HepG2 (cell line): ENCODE results near the gene GLIS2. TPM values are rescaled to one million over a fixed set of nuclear protein-coding genes. Genes with fewer than 3 reads are reported as not detected.

Experiments used
- ATF7-NPFF ChIP-seq: sonication (generic); formaldehyde crosslinking; IDR thresholded peaks from 2 replicates; pipeline ENCODE4 v1.8.1; 2023; ENCODE audit warnings: mild to moderate bottlenecking, low read depth, missing genetic modification reagents, moderate library complexity
- CBX1 ChIP-seq: IDR thresholded peaks from one replicate; pipeline ENCODE4 v1.6.1; 2016; ENCODE audit warnings: antibody characterized with exemption, low read depth
- CREB1 ChIP-seq, 2 experiments: fragments of 450-650 bp in 1 of 2; IDR thresholded peaks; 2 replicates each; pipeline ENCODE4 v1.6.1; 2016 to 2017; ENCODE audit warnings: control low read depth in 1 of 2, mild to moderate bottlenecking in 1 of 2, missing compliant biosample characterization in 1 of 2, missing genetic modification characterization in 1 of 2
- GPN1 ChIP-seq: sonication (generic); formaldehyde crosslinking; IDR thresholded peaks from 2 replicates; pipeline ENCODE4 v1.5.1; 2020; ENCODE audit warnings: missing genetic modification reagents, borderline replicate concordance
- KMT2A ChIP-seq: sonication (generic); formaldehyde crosslinking; IDR thresholded peaks from 2 replicates; pipeline ENCODE4 v1.4.0; 2020; ENCODE audit warnings: missing genetic modification reagents
- NFAT5 ChIP-seq: sonication (generic); formaldehyde crosslinking; IDR thresholded peaks from 2 replicates; pipeline ENCODE4 v1.4.0; 2020; ENCODE audit warnings: missing genetic modification reagents
- POGZ ChIP-seq: sonication (generic); formaldehyde crosslinking; IDR thresholded peaks from 2 replicates; pipeline ENCODE4 v1.4.0; 2020; ENCODE audit warnings: mild to moderate bottlenecking, missing genetic modification reagents
- PTBP1 ChIP-seq: fragments of 200-400 bp; formaldehyde crosslinking; IDR thresholded peaks from 2 replicates; pipeline ENCODE4 v1.6.1; 2018; ENCODE audit warnings: low read length, low read depth; ENCODE audit not compliant: poor library complexity, severe bottlenecking
- RAD21 ChIP-seq: fragments of 450-650 bp; formaldehyde crosslinking; IDR thresholded peaks from 2 replicates; pipeline ENCODE4 v1.5.0; 2020; ENCODE audit warnings: mild to moderate bottlenecking
- SNRNP70 ChIP-seq: fragments of 200-400 bp; formaldehyde crosslinking; IDR thresholded peaks from 2 replicates; pipeline ENCODE4 v1.6.1; 2017; ENCODE audit warnings: mild to moderate bottlenecking, low read depth, low read length, moderate library complexity
- ZFP82 ChIP-seq: sonication (generic); formaldehyde crosslinking; IDR thresholded peaks from 2 replicates; pipeline ENCODE4 v1.5.1; 2020; ENCODE audit warnings: mild to moderate bottlenecking, missing genetic modification reagents, borderline replicate concordance
- ZNF281 ChIP-seq: sonication (generic); formaldehyde crosslinking; IDR thresholded peaks from 2 replicates; pipeline ENCODE4 v1.4.0; 2020; ENCODE audit warnings: missing genetic modification reagents, borderline replicate concordance
- ZNF580 ChIP-seq: IDR thresholded peaks from 2 replicates; pipeline ENCODE4 v1.6.1; 2016; ENCODE audit warnings: low read depth, borderline replicate concordance
- polyA plus RNA-seq, 8 experiments: library from polyadenylated mRNA; depleted of rRNA in 3 of 8; stranded (reverse) in 7 of 8; unstranded in 1 of 8; fragments of >200 nt; fragmentation: Illumina TruSeq in 4 of 8; extraction: Trizol in 4 of 8; gene quantifications; 2 replicates each; pipeline versions ENCODE4 v1.2.1 to v1.2.3, GENCODE V29; 2011 to 2016; ENCODE audit warnings: low read depth in 4 of 8, missing spikeins in 1 of 8, mixed read lengths in 1 of 8; ENCODE audit not compliant: insufficient read depth in 1 of 8
- total RNA-seq, 5 experiments: library from RNA; depleted of rRNA; stranded (reverse); fragments of >200 nt; fragmentation: Illumina TruSeq; extraction: Trizol; gene quantifications; 2 replicates each; pipeline ENCODE4 v1.2.3, GENCODE V29; 2016; ENCODE audit warnings: low read depth in 1 of 5
- TF ChIP-seq, protein P1 (sequence below): sonication (generic); formaldehyde crosslinking; IDR thresholded peaks from 2 replicates; pipeline ENCODE4 v1.5.0; 2020; ENCODE audit warnings: mild to moderate bottlenecking, missing genetic modification reagents
- TF ChIP-seq, protein P2 (sequence below): sonication (generic); formaldehyde crosslinking; IDR thresholded peaks from 2 replicates; pipeline ENCODE4 v1.8.0; 2022; ENCODE audit warnings: mild to moderate bottlenecking, missing genetic modification reagents

GLIS2 gene
- total and polyA plus RNA-seq, 2 of the 13 experiments (the other 11 are each of a cell fraction or from before 2014, with no cell fraction given): 0.28 to 0.29 TPM

- peak; percentile 64; the same call in 1 of the 2 replicates for TF ChIP-seq ZNF580 (CRISPR knock-in tag)
- 0 out of 2 replicates have a peak, but pooled peaks have one; percentile 34 for TF ChIP-seq NFAT5 (CRISPR knock-in tag)
- TF ChIP-seq CREB1 (IDR thresholded peaks at IDR 0.05): no peak
- TF ChIP-seq CREB1 (CRISPR knock-in tag; IDR thresholded peaks at IDR 0.05): no peak
- no peak for TF ChIP-seq SNRNP70
- no peak for TF ChIP-seq ZNF281
- no peak for TF ChIP-seq ATF7-NPFF (CRISPR knock-in tag)
- no peak for TF ChIP-seq PTBP1
- TF ChIP-seq RAD21 (CRISPR knock-in tag): peak; percentile 81
- TF ChIP-seq POGZ (CRISPR knock-in tag): no peak
- no peak for TF ChIP-seq GPN1 (CRISPR knock-in tag)
- TF ChIP-seq CBX1: no peak
- TF ChIP-seq, protein P1, sequence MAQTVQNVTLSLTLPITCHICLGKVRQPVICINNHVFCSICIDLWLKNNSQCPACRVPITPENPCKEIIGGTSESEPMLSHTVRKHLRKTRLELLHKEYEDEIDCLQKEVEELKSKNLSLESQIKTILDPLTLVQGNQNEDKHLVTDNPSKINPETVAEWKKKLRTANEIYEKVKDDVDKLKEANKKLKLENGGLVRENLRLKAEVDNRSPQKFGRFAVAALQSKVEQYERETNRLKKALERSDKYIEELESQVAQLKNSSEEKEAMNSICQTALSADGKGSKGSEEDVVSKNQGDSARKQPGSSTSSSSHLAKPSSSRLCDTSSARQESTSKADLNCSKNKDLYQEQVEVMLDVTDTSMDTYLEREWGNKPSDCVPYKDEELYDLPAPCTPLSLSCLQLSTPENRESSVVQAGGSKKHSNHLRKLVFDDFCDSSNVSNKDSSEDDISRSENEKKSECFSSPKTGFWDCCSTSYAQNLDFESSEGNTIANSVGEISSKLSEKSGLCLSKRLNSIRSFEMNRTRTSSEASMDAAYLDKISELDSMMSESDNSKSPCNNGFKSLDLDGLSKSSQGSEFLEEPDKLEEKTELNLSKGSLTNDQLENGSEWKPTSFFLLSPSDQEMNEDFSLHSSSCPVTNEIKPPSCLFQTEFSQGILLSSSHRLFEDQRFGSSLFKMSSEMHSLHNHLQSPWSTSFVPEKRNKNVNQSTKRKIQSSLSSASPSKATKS: no peak
- TF ChIP-seq KMT2A (CRISPR knock-in tag): no peak
- TF ChIP-seq ZFP82 (CRISPR knock-in tag): no peak
- TF ChIP-seq, protein P2, sequence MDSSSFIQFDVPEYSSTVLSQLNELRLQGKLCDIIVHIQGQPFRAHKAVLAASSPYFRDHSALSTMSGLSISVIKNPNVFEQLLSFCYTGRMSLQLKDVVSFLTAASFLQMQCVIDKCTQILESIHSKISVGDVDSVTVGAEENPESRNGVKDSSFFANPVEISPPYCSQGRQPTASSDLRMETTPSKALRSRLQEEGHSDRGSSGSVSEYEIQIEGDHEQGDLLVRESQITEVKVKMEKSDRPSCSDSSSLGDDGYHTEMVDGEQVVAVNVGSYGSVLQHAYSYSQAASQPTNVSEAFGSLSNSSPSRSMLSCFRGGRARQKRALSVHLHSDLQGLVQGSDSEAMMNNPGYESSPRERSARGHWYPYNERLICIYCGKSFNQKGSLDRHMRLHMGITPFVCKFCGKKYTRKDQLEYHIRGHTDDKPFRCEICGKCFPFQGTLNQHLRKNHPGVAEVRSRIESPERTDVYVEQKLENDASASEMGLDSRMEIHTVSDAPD (CRISPR knock-in tag): 0 out of 2 replicates have a peak, but pooled peaks have one; percentile 38
Observed at GRCh38 chr16:4309833-4310266, 6.0 kb upstream of the GLIS2 start (continued).
